ENCODE data around the gene CCDC85C. TPM values are rescaled to one million over a fixed set of nuclear protein-coding genes. Genes with fewer than 3 reads are reported as not detected.

The CCDC85C gene
- total and polyA plus RNA-seq, 2 of the 8 experiments (the other 6 are each of a cell fraction or from before 2014, with no cell fraction given) = 16.8 to 35.8 TPM

DNA sequence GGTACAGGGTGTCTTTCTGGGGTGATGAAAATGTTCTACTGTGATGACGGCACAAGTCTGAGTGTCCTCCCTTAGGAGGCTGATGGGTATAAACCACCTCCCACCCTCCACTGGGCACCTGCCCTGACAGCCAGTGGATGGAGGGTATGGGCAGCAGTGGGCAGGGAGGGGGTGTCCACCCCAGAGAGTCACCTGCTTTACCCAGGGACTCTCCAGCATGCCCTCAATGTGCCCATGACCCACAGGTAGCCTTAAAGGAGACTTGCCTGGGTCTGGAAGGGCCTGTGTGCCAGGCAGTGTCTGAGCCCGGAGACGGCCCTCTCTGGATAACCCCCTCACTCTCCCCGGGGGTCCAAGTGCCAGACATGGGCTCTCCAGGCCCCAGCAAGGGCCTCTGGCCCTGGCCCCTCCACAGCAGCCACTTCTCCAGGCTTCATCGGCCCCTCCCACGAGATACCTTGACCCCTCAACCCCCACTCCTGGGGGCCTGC lies 84.0 kb downstream of the CCDC85C start:
- no peak overlapping the region for H3K23ac ChIP-seq (ENCODE audit: insufficient read length)
- TF ChIP-seq SP2 (IDR thresholded peaks at IDR 0.05; ENCODE audit: low read length) (no peak), JUN (IDR thresholded peaks at IDR 0.05; ENCODE audit: low read depth, low read length) (no peak), NANOG (IDR thresholded peaks at IDR 0.05; ENCODE audit: insufficient read depth, low read depth, low read length, poor library complexity, severe bottlenecking) (no peak), JUND (IDR thresholded peaks at IDR 0.05; ENCODE audit: low read length) (no peak), SUZ12 (IDR thresholded peaks at IDR 0.05; ENCODE audit: low read length) (no peak), BCL11A (IDR thresholded peaks at IDR 0.05; ENCODE audit: low read depth in 2 of 2, low read length in 2 of 2) (no peak), BACH1 (IDR thresholded peaks at IDR 0.05; ENCODE audit: low read length) (no peak), GTF2F1 (IDR thresholded peaks at IDR 0.05; ENCODE audit: borderline replicate concordance, low read depth, low read length) (no peak), RNF2 (IDR thresholded peaks at IDR 0.05; ENCODE audit: borderline replicate concordance, low read depth, low read length, missing control alignments, poor library complexity, severe bottlenecking) (no peak), TAF1 (IDR thresholded peaks at IDR 0.05; ENCODE audit: low read depth, low read length) (no peak), ZNF274 (IDR thresholded peaks at IDR 0.05; ENCODE audit: borderline replicate concordance, extremely low read depth, low read length) (no peak), SRF (IDR thresholded peaks at IDR 0.05; ENCODE audit: low read depth, low read length) (no peak)
- TF ChIP-seq, protein P1, sequence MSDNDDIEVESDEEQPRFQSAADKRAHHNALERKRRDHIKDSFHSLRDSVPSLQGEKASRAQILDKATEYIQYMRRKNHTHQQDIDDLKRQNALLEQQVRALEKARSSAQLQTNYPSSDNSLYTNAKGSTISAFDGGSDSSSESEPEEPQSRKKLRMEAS (IDR thresholded peaks at IDR 0.05) = no peak
- no peak overlapping the region; the same call in 1 of the 2 replicates for H4K8ac ChIP-seq (ENCODE audit: extremely low read depth, insufficient read depth, low read length)
- peaks cover 0 to 2% of the 10 kb centered on the region in 2 experiments; a peak in 1 of 4 replicates for H3K79me2 ChIP-seq (ENCODE audit: control insufficient read depth in 1 of 2, insufficient read depth in 2 of 2, low read length in 2 of 2)
- H3K9me3 ChIP-seq (ENCODE audit: insufficient read depth in 2 of 2, low read depth in 1 of 2, low read length in 1 of 2) = no peaks in the 10 kb centered on the region
- H3K36me3 ChIP-seq (ENCODE audit: control insufficient read depth in 2 of 4, insufficient read depth in 4 of 4, low read length in 3 of 4) = no peaks in the 10 kb centered on the region; a peak in 1 of 8 replicates
- ChIA-PET CTCF (ENCODE audit: partially characterized antibody) (interaction anchor here (0.6 to 3.0 kb wide), 5 partner anchors 94 to 441 kb away, joined by 3 to 12 read pairs (median 3); no protein-coding TSS in a partner anchor), POLR2A (ENCODE audit: partially characterized antibody) (no interaction called here)
- H2BK120ac ChIP-seq (replicated peaks; ENCODE audit: low read depth, low read length) = no peak overlapping the region
- H3K4me2 ChIP-seq (ENCODE audit: insufficient read depth in 1 of 2, low read depth in 2 of 2, low read length in 2 of 2) = no peak overlapping the region
- H2BK5ac ChIP-seq (ENCODE audit: low read depth, low read length) = no peak overlapping the region
- H3K23me2 ChIP-seq (ENCODE audit: low read depth, low read length) = 0 out of 2 replicates have a peak, but pooled peaks cover 2% of the 10 kb centered on the region
- H2BK15ac ChIP-seq (ENCODE audit: low read length) = no peak overlapping the region
- 89% methylated on average over 6 of the region's 6 CpGs; no CpG with 5 or more reads in 1 of the 2 experiments for WGBS, 2 experiments (ENCODE audit: extremely low coverage in 1 of 2, insufficient coverage in 1 of 2, insufficient read length in 1 of 2, insufficient replicate concordance in 2 of 2, low coverage in 1 of 2, low lambda C conversion rate in 2 of 2, missing lambda C conversion rate in 1 of 2)
- peaks cover 4% of the 10 kb centered on the region; the same call in 1 of the 2 replicates for H3K79me1 ChIP-seq (ENCODE audit: low read depth, low read length)
- no peak overlapping the region for H2BK20ac ChIP-seq (ENCODE audit: low read length)
- no peak overlapping the region for H3K27ac ChIP-seq (ENCODE audit: low read depth, low read length)
- no peak overlapping the region for H3K18ac ChIP-seq (ENCODE audit: extremely low read depth, low read length)
- DNase-seq (ENCODE audit: low read depth in 1 of 2, low spot score in 2 of 2) (no peak), FAIRE-seq (no peak)
- H3K4ac ChIP-seq (replicated peaks; ENCODE audit: insufficient read length, low read depth, low read length) = no peak overlapping the region
- H4K91ac ChIP-seq (replicated peaks; ENCODE audit: insufficient read length, low read length) = no peak overlapping the region
- H3K4me1 ChIP-seq (replicated peaks in 1 of 4; ENCODE audit: control insufficient read depth in 3 of 4, insufficient read depth in 4 of 4, low read length in 3 of 4) = peaks cover 11 to 31% (median 24%) of the 10 kb centered on the region in 4 experiments
- H4K5ac ChIP-seq (ENCODE audit: insufficient read length, low read depth, low read length) = no peak overlapping the region
- H2AK5ac ChIP-seq (ENCODE audit: low read depth, low read length) = no peak overlapping the region
- no peak overlapping the region for H2BK12ac ChIP-seq (ENCODE audit: low read depth, low read length)
- no peak overlapping the region; a peak in 1 of 7 replicates for H3K9ac ChIP-seq (replicated peaks in 1 of 4; ENCODE audit: extremely low read depth in 1 of 4, low read depth in 3 of 4, low read length in 3 of 4)
- H4K20me1 ChIP-seq (replicated peaks in 1 of 2; ENCODE audit: control insufficient read depth in 1 of 2, insufficient read depth in 2 of 2, low read length in 2 of 2) = peaks cover 3 to 5% of the 10 kb centered on the region in 2 experiments
- no peak overlapping the region for H3K4me3 ChIP-seq (ENCODE audit: extremely low read depth in 1 of 4, insufficient read depth in 2 of 4, low read depth in 3 of 4, low read length in 4 of 4)
- H3K56ac ChIP-seq (replicated peaks; ENCODE audit: insufficient read length, low read depth, low read length) = no peak overlapping the region
- no peak overlapping the region for H3K14ac ChIP-seq (ENCODE audit: insufficient read length)
- H2AFZ ChIP-seq (ENCODE audit: low read length) = no peak overlapping the region
- H3K27me3 ChIP-seq (replicated peaks in 1 of 4; ENCODE audit: control insufficient read depth in 3 of 4, extremely low read depth in 1 of 4, insufficient read depth in 3 of 4, low read length in 3 of 4) = no peaks in the 10 kb centered on the region

All from H1 (cell line).